Fibroblast of lung (primary cell): ENCODE data around the gene OMD. TPM values are rescaled to one million over a fixed set of nuclear protein-coding genes. Genes with fewer than 3 reads are reported as not detected.

Source experiments
- DNase-seq, 2 donors: peaks; one replicate each; pipeline versions ENCODE4 v3.0.0 to v3.0.0-alpha.2; 2010; ENCODE audit warnings: low read depth in 2 of 2
- H2AFZ ChIP-seq: 2 replicates; pipeline ENCODE4 v1.5.1; 2012; ENCODE audit warnings: low read length, control low read depth, inconsistent platforms
- H3K27ac ChIP-seq: 2 replicates; pipeline ENCODE4 v1.5.1; 2011; ENCODE audit warnings: low read length, control low read depth; ENCODE audit not compliant: insufficient read depth
- H3K27me3 ChIP-seq: 2 replicates; pipeline ENCODE4 v1.5.1; 2011; ENCODE audit warnings: mild to moderate bottlenecking, low read length; ENCODE audit not compliant: control insufficient read depth, insufficient read depth
- H3K36me3 ChIP-seq: 2 replicates; pipeline ENCODE4 v1.5.1; 2011; ENCODE audit warnings: low read length; ENCODE audit not compliant: control insufficient read depth, insufficient read depth
- H3K4me1 ChIP-seq: 2 replicates; pipeline ENCODE4 v1.5.1; 2011; ENCODE audit warnings: low read length; ENCODE audit not compliant: control insufficient read depth, insufficient read depth; ENCODE audit errors: extremely low read depth
- H3K4me2 ChIP-seq: 2 replicates; pipeline ENCODE4 v1.5.1; 2011; ENCODE audit warnings: low read length, control low read depth; ENCODE audit not compliant: insufficient read depth; ENCODE audit errors: extremely low read depth
- H3K4me3 ChIP-seq, 4 experiments: fragments of 200-600 bp in 1 of 4; sonication (generic) in 1 of 4; replicated peaks in 1 of 4; 2 replicates each; pipeline ENCODE4 v1.5.1; 2011 to 2016; ENCODE audit warnings: low read length in 4 of 4, low read depth in 3 of 4, mild to moderate bottlenecking in 3 of 4, control low read depth in 2 of 4, inconsistent platforms in 1 of 4, mixed read lengths in 1 of 4; ENCODE audit not compliant: insufficient read depth in 1 of 4; ENCODE audit errors: control extremely low read depth in 1 of 4
- H3K79me2 ChIP-seq: 2 replicates; pipeline ENCODE4 v1.5.1; 2012; ENCODE audit warnings: mild to moderate bottlenecking, low read length, inconsistent platforms; ENCODE audit not compliant: control insufficient read depth, insufficient read depth
- H3K9ac ChIP-seq: 2 replicates; pipeline ENCODE4 v1.5.1; 2011; ENCODE audit warnings: mild to moderate bottlenecking, low read length, control low read depth; ENCODE audit not compliant: insufficient read depth
- H3K9me3 ChIP-seq: 2 replicates; pipeline ENCODE4 v1.5.1; 2012; ENCODE audit warnings: low read depth, low read length; ENCODE audit not compliant: control insufficient read depth, insufficient read depth
- H4K20me1 ChIP-seq: 2 replicates; pipeline ENCODE4 v1.5.1; 2011; ENCODE audit warnings: low read length; ENCODE audit not compliant: control insufficient read depth, insufficient read depth; ENCODE audit errors: extremely low read depth
- EZH2 ChIP-seq: IDR thresholded peaks from 2 replicates; pipeline ENCODE4 v1.5.1; 2012; ENCODE audit warnings: low read length, control low read depth, mild to moderate bottlenecking; ENCODE audit errors: missing control alignments
- polyA minus RNA-seq: library from RNA; depleted of rRNA, polyadenylated mRNA; stranded (reverse); fragments of >200 nt; gene quantifications from 2 replicates; pipeline ENCODE4 v1.2.3, GENCODE V29; 2011; ENCODE audit warnings: low replicate concordance
- polyA plus RNA-seq, 2 donors: library from polyadenylated mRNA; depleted of rRNA in 1 of 2; stranded (reverse) in 1 of 2; unstranded in 1 of 2; fragments of >200 nt; gene quantifications; 2 replicates each; pipeline ENCODE4 v1.2.1, GENCODE V29; 2011 to 2012; ENCODE audit warnings: missing spikeins in 1 of 2
- total RNA-seq: library from RNA; depleted of rRNA; stranded (reverse); fragments of >200 nt; gene quantifications from 2 replicates; pipeline ENCODE4 v1.2.1, GENCODE V29; 2014
- TF ChIP-seq, protein P1 (sequence below), 2 donors: IDR thresholded peaks in 1 of 2; conservative IDR thresholded peaks in 1 of 2; 1 replicate in 1 of 2; 2 replicates in 1 of 2; pipeline ENCODE4 v1.5.1; 2011 to 2012; ENCODE audit warnings: low read length in 2 of 2, control low read depth in 1 of 2, inconsistent platforms in 1 of 2, low read depth in 1 of 2, mild to moderate bottlenecking in 1 of 2

OMD gene, protein sequence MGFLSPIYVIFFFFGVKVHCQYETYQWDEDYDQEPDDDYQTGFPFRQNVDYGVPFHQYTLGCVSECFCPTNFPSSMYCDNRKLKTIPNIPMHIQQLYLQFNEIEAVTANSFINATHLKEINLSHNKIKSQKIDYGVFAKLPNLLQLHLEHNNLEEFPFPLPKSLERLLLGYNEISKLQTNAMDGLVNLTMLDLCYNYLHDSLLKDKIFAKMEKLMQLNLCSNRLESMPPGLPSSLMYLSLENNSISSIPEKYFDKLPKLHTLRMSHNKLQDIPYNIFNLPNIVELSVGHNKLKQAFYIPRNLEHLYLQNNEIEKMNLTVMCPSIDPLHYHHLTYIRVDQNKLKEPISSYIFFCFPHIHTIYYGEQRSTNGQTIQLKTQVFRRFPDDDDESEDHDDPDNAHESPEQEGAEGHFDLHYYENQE
- total RNA-seq, result under 0.01 and 0.17 TPM in 2 replicates
- polyA plus RNA-seq, result 0.07 TPM in 2 replicates
- 0.08 TPM in 1 of 2 replicates, not detected in the other for polyA plus RNA-seq (2012)
- polyA minus RNA-seq, result not detected in 2 replicates

- TF ChIP-seq EZH2, result no peak
- TF ChIP-seq, protein P1, sequence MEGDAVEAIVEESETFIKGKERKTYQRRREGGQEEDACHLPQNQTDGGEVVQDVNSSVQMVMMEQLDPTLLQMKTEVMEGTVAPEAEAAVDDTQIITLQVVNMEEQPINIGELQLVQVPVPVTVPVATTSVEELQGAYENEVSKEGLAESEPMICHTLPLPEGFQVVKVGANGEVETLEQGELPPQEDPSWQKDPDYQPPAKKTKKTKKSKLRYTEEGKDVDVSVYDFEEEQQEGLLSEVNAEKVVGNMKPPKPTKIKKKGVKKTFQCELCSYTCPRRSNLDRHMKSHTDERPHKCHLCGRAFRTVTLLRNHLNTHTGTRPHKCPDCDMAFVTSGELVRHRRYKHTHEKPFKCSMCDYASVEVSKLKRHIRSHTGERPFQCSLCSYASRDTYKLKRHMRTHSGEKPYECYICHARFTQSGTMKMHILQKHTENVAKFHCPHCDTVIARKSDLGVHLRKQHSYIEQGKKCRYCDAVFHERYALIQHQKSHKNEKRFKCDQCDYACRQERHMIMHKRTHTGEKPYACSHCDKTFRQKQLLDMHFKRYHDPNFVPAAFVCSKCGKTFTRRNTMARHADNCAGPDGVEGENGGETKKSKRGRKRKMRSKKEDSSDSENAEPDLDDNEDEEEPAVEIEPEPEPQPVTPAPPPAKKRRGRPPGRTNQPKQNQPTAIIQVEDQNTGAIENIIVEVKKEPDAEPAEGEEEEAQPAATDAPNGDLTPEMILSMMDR (conservative IDR thresholded peaks at IDR 0.05 in 1 of 2, IDR thresholded peaks at IDR 0.05 in 1 of 2; ENCODE audit: low read depth in 1 of 2, low read length in 2 of 2), result no peak
- H3K27me3 ChIP-seq, result no peaks in the 10 kb centered on the region
- peak within 1 kb of the TSS; percentile 26 for H3K4me2 ChIP-seq
- no peak within 1 kb of the TSS for H3K27ac ChIP-seq
- no peaks in the 10 kb centered on the region for H3K4me1 ChIP-seq
- H3K9ac ChIP-seq, result no peak within 1 kb of the TSS
- no peak within 1 kb of the TSS for H3K4me3 ChIP-seq
- H4K20me1 ChIP-seq, result no peaks in the 10 kb centered on the region
- H2AFZ ChIP-seq, result no peak within 1 kb of the TSS
- DNase-seq, result peak in 1 of 2 donors; percentile 14
- H3K36me3 ChIP-seq, result no peaks in the 10 kb centered on the region
- H3K79me2 ChIP-seq, result no peaks in the 10 kb centered on the region
- no peaks in the 10 kb centered on the region for H3K9me3 ChIP-seq
Measured at GRCh38 chr9:92424340-92424739, at the start of gene OMD. Gene OMD, minus strand, starts transcription at chr9:92424471. Its CDS starts 6,913 bp downstream, at chr9:92417558.

GRCh38 chr9:92468206-92468605 is 43.9 kb upstream of the OMD start:
- no peak for TF ChIP-seq EZH2
- TF ChIP-seq, protein P1 (conservative IDR thresholded peaks at IDR 0.05 in 1 of 2, IDR thresholded peaks at IDR 0.05 in 1 of 2; ENCODE audit: low read depth in 1 of 2, low read length in 2 of 2), result no peak
- peak overlapping the region; percentile 29 for H2AFZ ChIP-seq
- H3K79me2 ChIP-seq, result no peaks in the 10 kb centered on the region
- H3K36me3 ChIP-seq, result no peaks in the 10 kb centered on the region
- no peaks in the 10 kb centered on the region for H3K9me3 ChIP-seq
- H3K27me3 ChIP-seq, result no peaks in the 10 kb centered on the region
- peaks cover 8% of the 10 kb centered on the region for H3K4me1 ChIP-seq
- peak in 1 of 2 donors; percentile 61 for DNase-seq
- no peak overlapping the region for H3K9ac ChIP-seq
- no peak overlapping the region for H3K4me3 ChIP-seq
- H4K20me1 ChIP-seq, result no peaks in the 10 kb centered on the region
- H3K4me2 ChIP-seq, result no peak overlapping the region
- no peak overlapping the region for H3K27ac ChIP-seq

DNA sequence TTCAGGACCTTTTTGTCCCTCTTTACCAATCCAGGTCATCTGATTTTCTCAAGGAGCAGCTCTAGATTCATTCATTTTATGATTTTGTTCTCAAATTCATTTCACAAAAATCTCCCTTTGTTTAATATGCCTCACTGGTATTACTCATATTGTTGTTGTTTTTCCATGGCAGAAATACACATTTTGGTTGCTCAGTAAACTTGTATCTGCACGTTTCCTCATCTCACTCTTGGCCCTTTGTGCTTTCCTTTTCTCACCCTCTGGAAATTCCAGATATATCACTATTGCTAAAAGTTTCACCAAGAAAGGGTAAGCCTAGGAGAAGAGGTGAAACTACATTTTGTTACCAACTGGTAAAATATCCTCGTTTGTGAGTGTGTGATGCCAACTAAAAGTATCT is 43.2 kb upstream of the OMD start:
- no peak for TF ChIP-seq EZH2
- TF ChIP-seq, protein P1 (conservative IDR thresholded peaks at IDR 0.05 in 1 of 2, IDR thresholded peaks at IDR 0.05 in 1 of 2; ENCODE audit: low read depth in 1 of 2, low read length in 2 of 2), result no peak
- H2AFZ ChIP-seq, result no peak overlapping the region
- H3K4me1 ChIP-seq, result peaks cover 8% of the 10 kb centered on the region
- no peaks in the 10 kb centered on the region for H3K36me3 ChIP-seq
- no peaks in the 10 kb centered on the region for H3K9me3 ChIP-seq
- H3K4me2 ChIP-seq, result no peak overlapping the region
- H3K9ac ChIP-seq, result no peak overlapping the region
- no peaks in the 10 kb centered on the region for H3K79me2 ChIP-seq
- H4K20me1 ChIP-seq, result no peaks in the 10 kb centered on the region
- DNase-seq, result no peak
- no peak overlapping the region for H3K27ac ChIP-seq
- no peaks in the 10 kb centered on the region for H3K27me3 ChIP-seq
- no peak overlapping the region for H3K4me3 ChIP-seq
